Duodenal mucosa (tissue), 2 donors: ENCODE results near the gene PTPRM.

Source experiments
- H3K27ac ChIP-seq: one replicate; pipeline ENCODE4 v1.7.0; 2013; ENCODE audit warnings: low read depth, low read length
- H3K27me3 ChIP-seq, 2 donors: one replicate each; pipeline ENCODE4 v1.7.0; 2013; ENCODE audit warnings: low read length in 2 of 2, control low read depth in 1 of 2; ENCODE audit not compliant: insufficient read depth in 2 of 2, control insufficient read depth in 1 of 2
- H3K36me3 ChIP-seq, 2 donors: one replicate each; pipeline ENCODE4 v1.7.0; 2013; ENCODE audit warnings: low read length in 2 of 2, control low read depth in 1 of 2; ENCODE audit not compliant: insufficient read depth in 2 of 2, control insufficient read depth in 1 of 2
- H3K4me1 ChIP-seq, 2 donors: one replicate each; pipeline ENCODE4 v1.7.0; 2013; ENCODE audit warnings: low read length in 2 of 2, control low read depth in 1 of 2; ENCODE audit not compliant: insufficient read depth in 2 of 2, control insufficient read depth in 1 of 2
- H3K4me3 ChIP-seq, 2 donors: one replicate each; pipeline ENCODE4 v1.7.0; 2013; ENCODE audit warnings: low read length in 2 of 2, low read depth in 1 of 2
- H3K9ac ChIP-seq, 2 donors: one replicate each; pipeline ENCODE4 v1.7.0; 2013; ENCODE audit warnings: low read length in 2 of 2, low read depth in 1 of 2
- H3K9me3 ChIP-seq, 2 donors: one replicate each; pipeline ENCODE4 v1.7.0; 2013; ENCODE audit warnings: low read length in 2 of 2, control low read depth in 1 of 2; ENCODE audit not compliant: control insufficient read depth in 1 of 2

Gene PTPRM

GRCh38 chr18:7748251-7749007 is 181.3 kb downstream of the PTPRM start:
- Histone ChIP-seq H3K9me3 (peaks cover 0 to 3% of the 10 kb centered on the region in 2 donors), H3K27ac (no peak overlapping the region), H3K4me1 (peaks cover 0 to 8% of the 10 kb centered on the region in 2 donors), H3K4me3 (no peak overlapping the region), H3K27me3 (no peaks in the 10 kb centered on the region), H3K9ac (no peak overlapping the region), H3K36me3 (no peaks in the 10 kb centered on the region)

GRCh38 chr18:7749008-7749405 is 181.9 kb downstream of the PTPRM start:
- Histone ChIP-seq H3K27ac (no peak overlapping the region), H3K27me3 (no peaks in the 10 kb centered on the region), H3K36me3 (no peaks in the 10 kb centered on the region), H3K4me1 (peaks cover 0 to 8% of the 10 kb centered on the region in 2 donors), H3K9me3 (peaks cover 0 to 3% of the 10 kb centered on the region in 2 donors), H3K9ac (no peak overlapping the region), H3K4me3 (no peak overlapping the region)

DNA sequence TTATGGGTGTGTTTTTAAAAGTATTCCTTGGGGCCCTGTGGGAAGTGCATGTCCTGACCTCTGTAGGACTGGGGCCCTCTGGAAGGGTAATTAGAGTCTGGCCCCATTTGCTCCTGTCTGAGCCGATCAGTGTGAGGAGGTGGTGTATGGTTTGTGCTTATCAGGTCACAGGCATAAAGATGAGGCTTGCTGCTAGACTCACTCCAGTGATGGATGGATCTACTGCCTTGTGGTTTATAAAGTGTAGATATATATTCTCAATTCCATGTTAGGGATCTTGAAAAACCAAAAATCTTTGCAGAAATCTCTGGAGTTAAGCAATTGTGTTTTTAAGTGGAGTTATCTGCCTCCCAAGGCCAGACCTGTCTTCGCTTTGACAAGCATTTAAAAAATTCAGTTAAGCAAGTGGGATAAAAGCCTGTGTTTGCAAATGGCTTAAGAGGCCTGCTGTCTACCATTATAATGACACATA is 182.4 kb downstream of the PTPRM start:
- no peak overlapping the region for H3K27ac ChIP-seq
- H3K4me3 ChIP-seq, result no peak overlapping the region
- peaks cover 0 to 8% of the 10 kb centered on the region in 2 donors for H3K4me1 ChIP-seq

GRCh38 chr18:7750095-7750663 is 183.1 kb downstream of the PTPRM start:
- Histone ChIP-seq H3K4me3 (no peak overlapping the region), H3K27ac (no peak overlapping the region), H3K9ac (no peak overlapping the region), H3K4me1 (peaks cover 0 to 12% of the 10 kb centered on the region in 2 donors), H3K27me3 (no peaks in the 10 kb centered on the region), H3K9me3 (peaks cover 0 to 3% of the 10 kb centered on the region in 2 donors), H3K36me3 (no peaks in the 10 kb centered on the region)

More for the DNA sequence above, 182.4 kb downstream of the PTPRM start:
- Histone ChIP-seq H3K36me3 (no peaks in the 10 kb centered on the region), H3K9ac (no peak overlapping the region), H3K27me3 (no peaks in the 10 kb centered on the region), H3K9me3 (peaks cover 0 to 3% of the 10 kb centered on the region in 2 donors)

- H3K4me3 ChIP-seq, result no peak overlapping the region
- H3K36me3 ChIP-seq, result no peaks in the 10 kb centered on the region
- no peak overlapping the region for H3K9ac ChIP-seq
- no peak overlapping the region for H3K27ac ChIP-seq
- no peaks in the 10 kb centered on the region for H3K27me3 ChIP-seq
- no peaks in the 10 kb centered on the region for H3K9me3 ChIP-seq
- peaks cover 0 to 15% of the 10 kb centered on the region in 2 donors for H3K4me1 ChIP-seq
Measured at GRCh38 chr18:7750966-7751365, 183.8 kb downstream of the PTPRM start.

- Histone ChIP-seq H3K27ac (no peak overlapping the region), H3K36me3 (no peaks in the 10 kb centered on the region), H3K9me3 (no peaks in the 10 kb centered on the region), H3K9ac (no peak overlapping the region), H3K4me3 (no peak overlapping the region), H3K4me1 (peaks cover 0 to 14% of the 10 kb centered on the region in 2 donors), H3K27me3 (no peaks in the 10 kb centered on the region)
Measured at GRCh38 chr18:7754258-7754657, 187.1 kb downstream of the PTPRM start.

- H3K9me3 ChIP-seq, result no peaks in the 10 kb centered on the region
- H3K36me3 ChIP-seq, result no peaks in the 10 kb centered on the region
- H3K4me3 ChIP-seq, result no peak overlapping the region
- H3K4me1 ChIP-seq, result peaks cover 0 to 13% of the 10 kb centered on the region in 2 donors
- no peak overlapping the region for H3K9ac ChIP-seq
- H3K27me3 ChIP-seq, result no peaks in the 10 kb centered on the region
- no peak overlapping the region for H3K27ac ChIP-seq
Measured at GRCh38 chr18:7754725-7755181, 187.6 kb downstream of the PTPRM start.

- no peaks in the 10 kb centered on the region for H3K36me3 ChIP-seq
- no peak overlapping the region for H3K27ac ChIP-seq
- H3K9ac ChIP-seq, result no peak overlapping the region
Measured at GRCh38 chr18:7755753-7756475, 188.8 kb downstream of the PTPRM start.

GRCh38 chr18:7757175-7757574 is 190.1 kb downstream of the PTPRM start:
- Histone ChIP-seq H3K36me3 (no peaks in the 10 kb centered on the region), H3K9me3 (no peaks in the 10 kb centered on the region), H3K27me3 (no peaks in the 10 kb centered on the region), H3K27ac (no peak overlapping the region), H3K9ac (no peak overlapping the region), H3K4me3 (no peak overlapping the region), H3K4me1 (peaks cover 0 to 11% of the 10 kb centered on the region in 2 donors)

More at GRCh38 chr18:7755753-7756475, 188.8 kb downstream of the PTPRM start:
- H3K4me1 ChIP-seq, result peaks cover 0 to 11% of the 10 kb centered on the region in 2 donors
- H3K4me3 ChIP-seq, result no peak overlapping the region
- no peaks in the 10 kb centered on the region for H3K9me3 ChIP-seq
- no peaks in the 10 kb centered on the region for H3K27me3 ChIP-seq

- no peak overlapping the region for H3K27ac ChIP-seq
- H3K36me3 ChIP-seq, result no peaks in the 10 kb centered on the region
- no peak overlapping the region for H3K9ac ChIP-seq
- H3K4me1 ChIP-seq, result peaks cover 0 to 11% of the 10 kb centered on the region in 2 donors
- H3K27me3 ChIP-seq, result no peaks in the 10 kb centered on the region
- H3K9me3 ChIP-seq, result no peaks in the 10 kb centered on the region
- no peak overlapping the region for H3K4me3 ChIP-seq
Measured at GRCh38 chr18:7758764-7759163, 191.6 kb downstream of the PTPRM start.
